Thyroid gland (tissue), 4 donors: ENCODE results near the gene MFAP5.

ENCODE experiments used
- CTCF ChIP-seq, 6 experiments: fragments of 200-600 bp in 3 of 6; fragments of 450-650 bp in 3 of 6; sonication (generic) in 3 of 6; IDR thresholded peaks; one replicate each; pipeline ENCODE4 v1.5.1; 2016 to 2019; ENCODE audit warnings: antibody characterized with exemption in 6 of 6, mild to moderate bottlenecking in 2 of 6, inconsistent platforms in 1 of 6, moderate library complexity in 1 of 6
- POLR2A ChIP-seq, 2 donors: fragments of 450-650 bp; IDR thresholded peaks; one replicate each; pipeline ENCODE4 v1.6.1; 2017; ENCODE audit warnings: antibody characterized with exemption in 2 of 2, mild to moderate bottlenecking in 2 of 2, moderate library complexity in 1 of 2

- TF ChIP-seq CTCF (IDR thresholded peaks at IDR 0.05) (no peak), POLR2A (IDR thresholded peaks at IDR 0.05) (no peak)
These were observed 875 bp downstream of the MFAP5 start for GRCh38 chr12:8661751-8662150.
